Common myeloid progenitor, CD34-positive (primary cell): ENCODE measurements around the gene PTPRD.

Experiments
- CTCF ChIA-PET: fragments of 350-600 bp; sonication (Branson Sonifier 250); formaldehyde crosslinking; loops from one replicate; lab custom pipeline; 2021; ENCODE audit warnings: antibody characterized with exemption; lab: Charles Lee
- POLR2A ChIA-PET: fragments of 350-600 bp; sonication (Branson Sonifier 250); formaldehyde crosslinking; loops from one replicate; lab custom pipeline; 2021; ENCODE audit warnings: antibody characterized with exemption; lab: Charles Lee
- DNase-seq, 3 donors: peaks; one replicate each; pipeline versions ENCODE4 v3.0.0 to v3.0.0-alpha.2; 2013
- H3K27ac ChIP-seq, 2 experiments: 1 replicate in 1 of 2; 2 replicates in 1 of 2; pipeline ENCODE4 v1.7.0; 2013; ENCODE audit warnings: inconsistent platforms in 2 of 2, low read length in 2 of 2, mild to moderate bottlenecking in 2 of 2, low read depth in 1 of 2, moderate library complexity in 1 of 2; ENCODE audit not compliant: severe bottlenecking in 2 of 2, insufficient read depth in 1 of 2, poor library complexity in 1 of 2
- H3K27me3 ChIP-seq, 5 experiments: replicated peaks in 2 of 5; 1 replicate in 3 of 5; 2 replicates in 2 of 5; pipeline versions ENCODE4 v1.6.1 to v1.7.0; 2013; ENCODE audit warnings: low read length in 4 of 5, mild to moderate bottlenecking in 2 of 5, moderate library complexity in 2 of 5, inconsistent platforms in 1 of 5; ENCODE audit not compliant: insufficient read depth in 5 of 5, control insufficient read depth in 4 of 5
- H3K36me3 ChIP-seq, 4 experiments: 1 replicate in 2 of 4; 2 replicates in 2 of 4; pipeline versions ENCODE4 v1.6.1 to v1.7.0; 2013; ENCODE audit warnings: low read length in 3 of 4, control low read depth in 1 of 4, mild to moderate bottlenecking in 1 of 4; ENCODE audit not compliant: control insufficient read depth in 4 of 4, insufficient read depth in 4 of 4
- H3K4me1 ChIP-seq, 4 experiments: 1 replicate in 3 of 4; 2 replicates in 1 of 4; pipeline versions ENCODE4 v1.6.1 to v1.7.1; 2013; ENCODE audit warnings: low read length in 3 of 4, mild to moderate bottlenecking in 3 of 4, control low read depth in 1 of 4, inconsistent platforms in 1 of 4, moderate library complexity in 1 of 4; ENCODE audit not compliant: control insufficient read depth in 4 of 4, insufficient read depth in 4 of 4; ENCODE audit errors: control extremely low read depth in 1 of 4
- H3K4me3 ChIP-seq, 7 experiments: 1 replicate in 4 of 7; 2 replicates in 3 of 7; pipeline versions ENCODE4 v1.5.1 to v1.7.0; 2013; ENCODE audit warnings: mild to moderate bottlenecking in 7 of 7, low read length in 6 of 7, moderate library complexity in 6 of 7, inconsistent platforms in 2 of 7, low read depth in 2 of 7, control low read depth in 1 of 7; ENCODE audit not compliant: insufficient read depth in 4 of 7, control insufficient read depth in 1 of 7; ENCODE audit errors: extremely low read depth in 1 of 7
- H3K9me3 ChIP-seq, 5 experiments: 1 replicate in 4 of 5; 2 replicates in 1 of 5; pipeline versions ENCODE4 v1.6.1 to v1.7.1; 2013; ENCODE audit warnings: low read length in 4 of 5, mild to moderate bottlenecking in 2 of 5, inconsistent platforms in 1 of 5, low read depth in 1 of 5, moderate library complexity in 1 of 5; ENCODE audit not compliant: control insufficient read depth in 4 of 5, insufficient read depth in 2 of 5; ENCODE audit errors: control extremely low read depth in 1 of 5
- WGBS: methylation state at CpG from one replicate; pipeline ENCODE4 v1.1.5; 2013; ENCODE audit not compliant: insufficient coverage; 5-methylcytosine and 5-hydroxymethylcytosine counted together

The PTPRD gene

DNA sequence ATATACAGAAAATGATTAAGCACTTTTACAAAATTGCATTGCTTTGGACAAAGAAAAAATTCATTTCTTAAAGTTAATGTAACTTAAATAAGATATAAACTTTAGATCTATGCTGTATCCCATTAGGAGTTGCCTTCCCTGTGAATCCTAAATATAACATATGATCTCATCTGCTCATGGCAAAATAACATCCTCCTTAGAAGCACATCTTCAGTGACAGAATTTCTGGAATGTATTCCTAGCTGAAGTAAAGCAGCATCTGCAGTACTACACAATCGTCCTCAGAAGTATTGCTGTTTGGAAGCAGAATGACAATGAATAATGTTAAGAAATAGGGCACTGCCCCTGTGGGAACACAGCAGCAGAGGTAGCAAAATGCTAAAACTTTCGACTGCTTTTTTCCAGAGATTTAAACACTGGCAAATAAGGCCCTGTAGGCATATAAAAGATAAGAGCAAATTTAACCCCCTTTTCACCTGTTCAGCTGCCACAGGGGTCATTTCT lies 571.0 kb downstream of the PTPRD start:
- no peaks in the 10 kb centered on the region for H3K4me1 ChIP-seq
- H3K27ac ChIP-seq, result no peak overlapping the region
- DNase-seq, result no peak
- ChIA-PET POLR2A (no interaction called here), CTCF (no interaction called here)
- H3K27me3 ChIP-seq, result no peaks in the 10 kb centered on the region
- H3K9me3 ChIP-seq, result no peaks in the 10 kb centered on the region
- no peaks in the 10 kb centered on the region for H3K36me3 ChIP-seq
- WGBS, result no CpG with 5 or more reads among the region's 2 CpGs
- H3K4me3 ChIP-seq, result no peak overlapping the region

GRCh38 chr9:10036095-10036494 lies 576.7 kb downstream of the PTPRD start:
- Histone ChIP-seq H3K9me3 (no peaks in the 10 kb centered on the region), H3K36me3 (no peaks in the 10 kb centered on the region), H3K4me3 (no peak overlapping the region), H3K27ac (no peak overlapping the region), H3K4me1 (no peaks in the 10 kb centered on the region), H3K27me3 (no peaks in the 10 kb centered on the region)
- ChIA-PET POLR2A (no interaction called here), CTCF (no interaction called here)
- 100% methylated on average over 1 of the region's 2 CpGs for WGBS
- no peak for DNase-seq

GRCh38 chr9:10032166-10032565 lies 580.6 kb downstream of the PTPRD start:
- H3K36me3 ChIP-seq, result no peaks in the 10 kb centered on the region
- ChIA-PET CTCF (interaction anchor here (1.0 to 2.2 kb wide), 3 partner anchors 13 to 34 kb away, joined by 3 to 4 read pairs (median 4); no protein-coding TSS in a partner anchor), POLR2A (no interaction called here)
- H3K4me1 ChIP-seq, result peaks cover 0 to 1% (median 0%) of the 10 kb centered on the region in 4 experiments
- H3K27ac ChIP-seq, result no peak overlapping the region
- peaks cover 0 to 6% (median 0%) of the 10 kb centered on the region in 5 experiments for H3K9me3 ChIP-seq
- no peak overlapping the region for H3K4me3 ChIP-seq
- peak in 2 of 3 donors; percentile 46 to 48 for DNase-seq
- H3K27me3 ChIP-seq, result no peaks in the 10 kb centered on the region

DNA sequence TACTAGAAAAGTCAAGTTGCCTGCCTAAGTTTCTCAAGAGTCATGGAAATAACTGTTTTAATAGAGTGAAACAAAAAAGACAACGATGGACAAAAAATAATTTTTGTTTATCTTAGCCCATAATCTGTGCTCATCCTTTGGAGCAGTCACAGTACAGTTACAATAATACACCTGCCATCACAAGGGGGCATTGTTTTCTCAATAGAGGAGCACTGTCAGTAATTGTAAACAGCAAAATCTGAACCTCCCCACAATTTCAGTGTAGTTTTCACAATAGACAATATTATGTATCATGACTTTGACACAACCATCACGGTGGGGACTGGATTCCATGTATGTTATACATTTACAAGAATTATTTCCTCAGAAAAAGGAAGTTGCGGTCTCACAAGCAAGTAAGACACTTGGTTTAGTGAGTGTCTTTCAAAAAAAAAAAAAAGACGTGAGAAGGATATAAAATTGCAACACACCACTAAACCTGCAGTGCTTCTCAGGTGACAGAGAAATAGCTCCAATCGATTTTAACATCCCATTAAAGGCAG lies 586.3 kb downstream of the PTPRD start:
- H3K4me1 ChIP-seq, result peaks cover 0 to 16% (median 7%) of the 10 kb centered on the region in 4 experiments
- H3K9me3 ChIP-seq, result peaks cover 0 to 6% (median 0%) of the 10 kb centered on the region in 5 experiments
- H3K27me3 ChIP-seq, result no peaks in the 10 kb centered on the region
- ChIA-PET CTCF (no interaction called here), POLR2A (no interaction called here)
- no peak overlapping the region for H3K4me3 ChIP-seq
- H3K36me3 ChIP-seq, result no peaks in the 10 kb centered on the region
- WGBS, result no CpG with 5 or more reads among the region's 5 CpGs
- peak; percentile 3 to 81 (median 67) for DNase-seq
- H3K27ac ChIP-seq, result no peak overlapping the region

- no peaks in the 10 kb centered on the region for H3K9me3 ChIP-seq
- no peak overlapping the region for H3K4me3 ChIP-seq
- H3K27ac ChIP-seq, result no peak overlapping the region
- no peaks in the 10 kb centered on the region for H3K27me3 ChIP-seq
- no peak for DNase-seq
- H3K36me3 ChIP-seq, result no peaks in the 10 kb centered on the region
- no peaks in the 10 kb centered on the region for H3K4me1 ChIP-seq
- WGBS, result 100% methylated on average over 1 of the region's 1 CpG
- ChIA-PET CTCF (no interaction called here), POLR2A (no interaction called here)
These were observed 597.0 kb downstream of the PTPRD start for GRCh38 chr9:10015755-10016154.

DNA sequence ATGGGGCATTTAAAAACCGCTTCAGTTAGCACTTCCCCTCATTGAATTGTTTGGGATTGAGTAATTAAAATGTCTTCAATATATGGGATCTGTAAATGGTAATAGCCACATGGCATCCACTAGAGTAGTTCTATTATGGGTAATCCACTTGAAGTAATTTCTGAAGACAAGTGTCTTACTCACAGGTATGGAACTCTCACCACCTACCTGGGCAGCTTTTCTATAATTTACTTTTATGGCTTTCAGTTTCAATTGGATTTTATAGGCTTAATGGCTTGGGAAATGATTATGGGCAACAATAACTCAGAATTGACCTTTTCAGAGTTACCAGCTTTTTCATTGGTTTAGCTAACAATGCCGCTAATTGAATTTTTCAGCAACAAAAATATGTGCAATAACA lies 597.9 kb downstream of the PTPRD start:
- Histone ChIP-seq H3K36me3 (no peaks in the 10 kb centered on the region), H3K4me3 (no peak overlapping the region), H3K27ac (no peak overlapping the region), H3K9me3 (no peaks in the 10 kb centered on the region), H3K4me1 (no peaks in the 10 kb centered on the region), H3K27me3 (no peaks in the 10 kb centered on the region)
- no CpG with 5 or more reads among the region's 2 CpGs for whole genome bisulfite sequencing
- DNase-seq, result no peak
- ChIA-PET CTCF (no interaction called here), POLR2A (no interaction called here)

GRCh38 chr9:10009401-10009800 lies 603.4 kb downstream of the PTPRD start:
- no peaks in the 10 kb centered on the region for H3K27me3 ChIP-seq
- H3K36me3 ChIP-seq, result no peaks in the 10 kb centered on the region
- CTCF ChIA-PET, result interaction anchor here (1.4 to 2.0 kb wide), 3 partner anchors 11 to 52 kb away, joined by 3 to 4 read pairs (median 3); no protein-coding TSS in a partner anchor
- no peak for DNase-seq
- POLR2A ChIA-PET, result no interaction called here
- H3K4me3 ChIP-seq, result no peak overlapping the region
- 100% methylated on average over 2 of the region's 3 CpGs for whole genome bisulfite sequencing
- H3K4me1 ChIP-seq, result peaks cover 0 to 8% (median 4%) of the 10 kb centered on the region in 4 experiments
- H3K27ac ChIP-seq, result no peak overlapping the region
- H3K9me3 ChIP-seq, result no peaks in the 10 kb centered on the region
